A673 (cell line): ENCODE results near the gene KCTD8. TPM values are rescaled to one million over a fixed set of nuclear protein-coding genes. Genes with fewer than 3 reads are reported as not detected.

ENCODE experiments used
- BruUV-seq: library from RNA; stranded (reverse); fragments of 400-500 nt; replicated peaks from 2 replicates; lab custom pipeline; 2021; lab: Mats Ljungman, UMichigan
- CTCF ChIA-PET: fragments of 300-600 bp; sonication (Branson Sonifier 250); formaldehyde crosslinking; loops from one replicate; lab custom pipeline; 2022; ENCODE audit warnings: antibody characterized with exemption; lab: Charles Lee
- POLR2A ChIA-PET: fragments of 300-600 bp; sonication (Branson Sonifier 250); formaldehyde crosslinking; loops from one replicate; lab custom pipeline; 2022; ENCODE audit warnings: antibody characterized with exemption; ENCODE audit not compliant: low non-redundant PET; lab: Charles Lee
- DNase-seq: peaks from one replicate; pipeline ENCODE4 v3.0.0-alpha.2; 2015; ENCODE audit warnings: low spot score
- H3K27ac ChIP-seq: fragments of 200-600 bp; sonication (generic); 2 replicates; pipeline ENCODE4 v1.5.1; 2016; ENCODE audit warnings: mixed run types, low read depth, mild to moderate bottlenecking, mixed read lengths, antibody characterized with exemption, low read length; ENCODE audit not compliant: poor library complexity, severe bottlenecking
- H3K27me3 ChIP-seq: fragments of 200-600 bp; sonication (generic); replicated peaks from 2 replicates; pipeline ENCODE4 v1.6.1; 2017; ENCODE audit warnings: mixed run types, low read depth, mild to moderate bottlenecking, mixed read lengths, antibody characterized with exemption, low read length; ENCODE audit not compliant: insufficient read depth, poor library complexity
- H3K36me3 ChIP-seq: fragments of 200-600 bp; sonication (generic); 2 replicates; pipeline ENCODE4 v1.6.1; 2016; ENCODE audit warnings: mixed run types, mild to moderate bottlenecking, mixed read lengths, antibody characterized with exemption, low read length; ENCODE audit not compliant: insufficient read depth, poor library complexity, severe bottlenecking
- H3K4me1 ChIP-seq: fragments of 200-600 bp; sonication (generic); 2 replicates; pipeline ENCODE4 v1.6.1; 2017; ENCODE audit warnings: mixed run types, mild to moderate bottlenecking, mixed read lengths, antibody characterized with exemption, low read length; ENCODE audit not compliant: insufficient read depth, poor library complexity, severe bottlenecking
- H3K4me3 ChIP-seq: fragments of 200-600 bp; sonication (generic); 2 replicates; pipeline ENCODE4 v1.5.1; 2016; ENCODE audit warnings: low read depth, mixed run types, mild to moderate bottlenecking, mixed read lengths, low read length; ENCODE audit not compliant: poor library complexity, severe bottlenecking
- H3K9me3 ChIP-seq: fragments of 200-600 bp; sonication (generic); 2 replicates; pipeline ENCODE4 v1.6.1; 2016; ENCODE audit warnings: mixed run types, low read depth, mild to moderate bottlenecking, mixed read lengths, antibody characterized with exemption, low read length; ENCODE audit not compliant: poor library complexity, severe bottlenecking
- EZH2 ChIP-seq: fragments of 200-600 bp; sonication (generic); IDR thresholded peaks from 2 replicates; pipeline ENCODE4 v1.6.1; 2017; ENCODE audit warnings: borderline replicate concordance, low read depth, mild to moderate bottlenecking, mixed read lengths, antibody characterized with exemption, low read length; ENCODE audit not compliant: poor library complexity, severe bottlenecking
- intact Hi-C: fragments of 100-400 bp; cut with micrococcal nuclease; formaldehyde crosslinking; loops from one replicate; pipeline ENCODE4 v1.10.0; 2022; ENCODE audit not compliant: unreplicated experiment
- total RNA-seq: library from RNA; stranded (reverse); gene quantifications from 2 replicates; pipeline ENCODE4 v1.2.3, GENCODE V29; 2021
- TF ChIP-seq, protein P1 (sequence below): fragments of 300-800, 200-600 bp; sonication (generic); conservative IDR thresholded peaks from 2 replicates; pipeline ENCODE4 v1.5.1; 2017; ENCODE audit warnings: low read depth, mild to moderate bottlenecking, antibody characterized with exemption, low read length, moderate library complexity, mixed read lengths

KCTD8 gene
- total RNA-seq, 1 experiment from 2014 or later, result not detected

DNA sequence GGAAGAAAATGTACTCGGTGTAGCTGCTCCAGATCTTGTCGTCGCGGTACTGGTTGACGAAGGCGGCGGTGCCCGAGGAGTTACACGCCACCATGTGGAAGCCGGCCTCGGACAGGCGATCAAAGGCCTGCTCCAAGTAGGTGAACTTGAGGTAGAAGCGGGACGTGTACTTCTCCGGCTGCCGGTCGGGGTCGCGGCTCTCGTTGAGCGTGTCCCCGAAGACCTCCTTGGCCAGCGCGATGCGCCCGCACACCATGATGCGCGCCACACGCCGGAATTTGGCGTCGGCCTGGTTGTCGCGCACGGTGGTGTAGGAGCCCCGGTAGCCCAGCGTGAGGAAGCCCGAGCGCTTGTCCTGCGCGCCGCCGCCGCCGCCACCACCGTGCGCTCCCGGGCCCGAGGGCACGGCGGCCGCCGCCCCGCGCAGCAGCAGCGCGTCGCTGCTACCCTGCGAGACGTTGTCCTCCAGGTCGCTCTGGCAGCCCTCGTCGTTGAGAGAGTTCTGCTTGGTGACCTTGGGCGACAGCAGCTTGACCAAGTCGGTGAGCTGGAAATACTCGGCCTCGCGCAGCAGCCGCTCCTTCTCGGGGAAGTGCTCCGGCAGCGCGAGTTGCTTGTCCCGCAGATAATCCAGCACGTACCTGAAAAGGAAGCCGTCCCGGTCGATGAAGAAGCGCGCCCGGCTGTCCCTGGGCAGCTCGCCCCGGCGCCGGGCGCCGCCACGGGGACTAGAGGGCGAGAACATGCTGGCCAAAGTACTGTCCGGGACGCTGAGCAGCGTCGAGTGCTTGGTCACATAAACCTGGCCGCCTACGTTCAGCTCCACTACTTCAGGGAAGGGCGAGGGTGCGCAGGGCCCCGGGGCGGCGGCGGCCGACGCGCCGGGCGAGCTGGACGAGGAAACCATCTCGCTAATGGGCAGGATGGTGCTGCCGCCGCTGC is 775 bp downstream of the KCTD8 start:
- intact Hi-C loops, result no loop called here
- H3K27ac ChIP-seq, result no peak overlapping the region
- ChIA-PET POLR2A (no interaction called here), CTCF (interaction anchor here (0.6 to 1.2 kb wide), 2 partner anchors 85 to 182 kb away, joined by 3 to 4 read pairs; no protein-coding TSS in a partner anchor)
- TF ChIP-seq, protein P1, sequence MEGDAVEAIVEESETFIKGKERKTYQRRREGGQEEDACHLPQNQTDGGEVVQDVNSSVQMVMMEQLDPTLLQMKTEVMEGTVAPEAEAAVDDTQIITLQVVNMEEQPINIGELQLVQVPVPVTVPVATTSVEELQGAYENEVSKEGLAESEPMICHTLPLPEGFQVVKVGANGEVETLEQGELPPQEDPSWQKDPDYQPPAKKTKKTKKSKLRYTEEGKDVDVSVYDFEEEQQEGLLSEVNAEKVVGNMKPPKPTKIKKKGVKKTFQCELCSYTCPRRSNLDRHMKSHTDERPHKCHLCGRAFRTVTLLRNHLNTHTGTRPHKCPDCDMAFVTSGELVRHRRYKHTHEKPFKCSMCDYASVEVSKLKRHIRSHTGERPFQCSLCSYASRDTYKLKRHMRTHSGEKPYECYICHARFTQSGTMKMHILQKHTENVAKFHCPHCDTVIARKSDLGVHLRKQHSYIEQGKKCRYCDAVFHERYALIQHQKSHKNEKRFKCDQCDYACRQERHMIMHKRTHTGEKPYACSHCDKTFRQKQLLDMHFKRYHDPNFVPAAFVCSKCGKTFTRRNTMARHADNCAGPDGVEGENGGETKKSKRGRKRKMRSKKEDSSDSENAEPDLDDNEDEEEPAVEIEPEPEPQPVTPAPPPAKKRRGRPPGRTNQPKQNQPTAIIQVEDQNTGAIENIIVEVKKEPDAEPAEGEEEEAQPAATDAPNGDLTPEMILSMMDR, result no peak
- no peak for TF ChIP-seq EZH2
- no peaks in the 10 kb centered on the region for H3K4me1 ChIP-seq
- peaks cover 63% of the 10 kb centered on the region for H3K27me3 ChIP-seq
- no peaks in the 10 kb centered on the region for H3K9me3 ChIP-seq
- no peak for DNase-seq
- H3K36me3 ChIP-seq, result no peaks in the 10 kb centered on the region
- H3K4me3 ChIP-seq, result peak overlapping the region; percentile 33
- BruUV-seq, result no TSS peak

- no peak overlapping the region for H3K27ac ChIP-seq
- intact Hi-C loops, result no loop called here
- H3K27me3 ChIP-seq, result peaks cover 63% of the 10 kb centered on the region
- H3K4me1 ChIP-seq, result no peaks in the 10 kb centered on the region
- DNase-seq, result no peak
- H3K36me3 ChIP-seq, result no peaks in the 10 kb centered on the region
- no TSS peak for BruUV-seq
- ChIA-PET CTCF (no interaction called here), POLR2A (no interaction called here)
- TF ChIP-seq, protein P1, result no peak
- no peak for TF ChIP-seq EZH2
- H3K9me3 ChIP-seq, result no peaks in the 10 kb centered on the region
- H3K4me3 ChIP-seq, result no peak overlapping the region
These were observed 1.6 kb downstream of the KCTD8 start for GRCh38 chr4:44446801-44447562.

- ChIA-PET CTCF (no interaction called here), POLR2A (no interaction called here)
- Histone ChIP-seq H3K27me3 (peaks cover 62% of the 10 kb centered on the region), H3K9me3 (no peaks in the 10 kb centered on the region), H3K27ac (no peak overlapping the region), H3K36me3 (no peaks in the 10 kb centered on the region), H3K4me1 (no peaks in the 10 kb centered on the region), H3K4me3 (no peak overlapping the region)
- no TSS peak for BruUV-seq
- no peak for TF ChIP-seq EZH2
- TF ChIP-seq, protein P1, result no peak
- intact Hi-C loops, result no loop called here
- DNase-seq, result no peak
These were observed 2.4 kb downstream of the KCTD8 start for GRCh38 chr4:44446191-44446590.
